PC-3 (cell line): ENCODE results near the gene EPHA2. TPM values are rescaled to one million over a fixed set of nuclear protein-coding genes. Genes with fewer than 3 reads are reported as not detected.
A peak's percentile ranks its signal among the peaks of the same experiment; 100 is the strongest.

Experiments
- ATAC-seq: fragments of 200-7000 bp; cut with Tn5 transposase; 2 replicates; pipeline ENCODE4 v1.9.1; 2020; ENCODE audit warnings: mild to moderate bottlenecking, moderate library complexity
- BruUV-seq: library from RNA; stranded (reverse); fragments of 400-500 nt; replicated peaks from 2 replicates; lab custom pipeline; 2021; lab: Mats Ljungman, UMichigan
- CTCF ChIA-PET: fragments of 300-600 bp; sonication (Branson Sonifier 250); formaldehyde crosslinking; loops from one replicate; lab custom pipeline; 2022; ENCODE audit warnings: antibody characterized with exemption; lab: Charles Lee
- POLR2A ChIA-PET: fragments of 300-600 bp; sonication (Branson Sonifier 250); formaldehyde crosslinking; loops from one replicate; lab custom pipeline; 2022; ENCODE audit warnings: antibody characterized with exemption; ENCODE audit not compliant: unreplicated experiment; lab: Charles Lee
- DNase-seq: peaks from one replicate; pipeline ENCODE4 v3.0.0-alpha.2; 2015
- H2AFZ ChIP-seq: fragments of 300-600 bp; sonication (generic); 2 replicates; pipeline ENCODE4 v1.6.0; 2016; ENCODE audit warnings: antibody characterized with exemption, low read length
- H3F3A ChIP-seq: fragments of 300-600 bp; sonication (generic); one replicate; pipeline ENCODE4 v1.6.0; 2017; ENCODE audit warnings: antibody characterized with exemption, low read length, control low read depth, mild to moderate bottlenecking; ENCODE audit not compliant: unreplicated experiment
- H3K27ac ChIP-seq: fragments of 300-600 bp; sonication (generic); 2 replicates; pipeline ENCODE4 v1.5.1; 2016; ENCODE audit warnings: mild to moderate bottlenecking, low read length
- H3K27me3 ChIP-seq: fragments of 300-600 bp; sonication (generic); 2 replicates; pipeline ENCODE4 v1.6.1; 2016; ENCODE audit warnings: low read length, mixed read lengths
- H3K36me3 ChIP-seq: fragments of 300-600 bp; sonication (generic); 2 replicates; pipeline ENCODE4 v1.6.1; 2016; ENCODE audit warnings: low read depth, mixed run types, low read length, mixed read lengths
- H3K4me1 ChIP-seq: fragments of 300-600 bp; sonication (generic); 2 replicates; pipeline ENCODE4 v1.5.1; 2016; ENCODE audit warnings: low read length; ENCODE audit not compliant: insufficient read depth
- H3K4me2 ChIP-seq: fragments of 300-600 bp; sonication (generic); 2 replicates; pipeline ENCODE4 v1.6.0; 2016; ENCODE audit warnings: low read length
- H3K4me3 ChIP-seq: fragments of 300-600 bp; sonication (generic); 2 replicates; pipeline ENCODE4 v1.5.1; 2016; ENCODE audit warnings: mild to moderate bottlenecking, low read length, mixed read lengths
- H3K79me2 ChIP-seq: fragments of 300-600 bp; sonication (generic); 2 replicates; pipeline ENCODE4 v1.6.1; 2017; ENCODE audit warnings: low read length, mixed read lengths
- H3K9ac ChIP-seq: fragments of 300-600 bp; sonication (generic); 2 replicates; pipeline ENCODE4 v1.6.0; 2016; ENCODE audit warnings: mild to moderate bottlenecking, low read length
- H3K9me2 ChIP-seq: fragments of 300-600 bp; sonication (generic); replicated peaks from 2 replicates; pipeline ENCODE4 v1.6.1; 2016; ENCODE audit warnings: mixed run types, low read length, mixed read lengths
- H3K9me3 ChIP-seq: fragments of 300-600 bp; sonication (generic); 2 replicates; pipeline ENCODE4 v1.6.1; 2016; ENCODE audit warnings: low read length, mixed read lengths
- H4K20me1 ChIP-seq: fragments of 300-600 bp; sonication (generic); 2 replicates; pipeline ENCODE4 v1.6.1; 2016; ENCODE audit warnings: low read length, mixed read lengths
- EZH2 ChIP-seq: fragments of 300-600 bp; sonication (generic); IDR thresholded peaks from one replicate; pipeline ENCODE4 v1.6.1; 2017; ENCODE audit warnings: antibody characterized with exemption, mild to moderate bottlenecking, low read length; ENCODE audit not compliant: unreplicated experiment
- EZH2phosphoT487 ChIP-seq: fragments of 300-600 bp; sonication (generic); IDR thresholded peaks from 2 replicates; pipeline ENCODE4 v1.6.1; 2018; ENCODE audit warnings: mild to moderate bottlenecking, antibody characterized with exemption, low read length, borderline replicate concordance
- intact Hi-C: fragments of 100-400 bp; cut with micrococcal nuclease; formaldehyde crosslinking; loops from 2 replicates; pipeline ENCODE4 v1.9.0; 2023
- total RNA-seq: library from RNA; depleted of rRNA; stranded (reverse); fragments of >200 nt; gene quantifications from 2 replicates; pipeline ENCODE4 v1.2.3, GENCODE V29; 2014
- TF ChIP-seq, protein P1 (sequence below): fragments of 300-600 bp; sonication (generic); conservative IDR thresholded peaks from 2 replicates; pipeline ENCODE4 v1.5.1; 2017; ENCODE audit warnings: antibody characterized with exemption, low read depth, mild to moderate bottlenecking, low read length

Gene EPHA2
- total RNA-seq, 1 experiment from 2014 or later = 459 TPM

DNA sequence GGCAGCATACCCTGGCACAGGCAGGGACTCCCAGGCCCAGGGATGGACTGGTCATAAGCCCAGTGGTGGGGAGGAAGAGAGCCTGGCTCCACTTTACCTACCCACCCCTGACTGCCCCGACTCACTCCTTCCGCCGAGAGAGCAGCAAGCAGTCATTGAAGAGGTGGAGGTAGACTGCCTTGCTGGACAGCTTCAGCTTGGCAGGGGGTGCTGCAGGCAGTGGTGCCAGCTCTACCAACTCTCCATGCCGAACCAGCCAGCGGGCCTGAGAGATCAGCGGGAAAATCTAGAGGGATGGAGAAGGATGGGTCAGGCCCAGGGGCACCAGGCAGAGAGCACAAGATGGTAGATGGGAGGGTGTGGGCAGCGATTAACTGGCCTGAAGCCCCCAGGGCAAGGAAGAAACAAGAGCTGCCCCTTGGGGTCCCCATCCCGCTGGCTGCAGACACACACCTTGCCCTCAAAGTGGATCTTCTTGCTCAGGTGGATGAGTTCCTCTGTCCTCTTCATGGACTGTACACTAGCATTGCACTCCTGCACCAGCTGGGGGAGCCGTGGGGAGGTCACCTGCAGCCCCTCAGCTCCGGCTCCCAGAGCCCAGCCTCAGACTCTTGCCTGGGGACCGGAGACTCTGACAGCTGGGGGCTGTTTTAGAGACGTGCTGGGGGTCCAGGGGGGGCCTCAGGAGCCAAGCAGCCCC is 48.9 kb upstream of the EPHA2 start:
- no peaks in the 10 kb centered on the region for H4K20me1 ChIP-seq
- ATAC-seq = no peak
- H3K36me3 ChIP-seq = no peaks in the 10 kb centered on the region
- CTCF ChIA-PET = interaction anchor here (0.7 kb wide), 1 partner anchor 12 kb away, joined by 4 read pairs; no protein-coding TSS in a partner anchor
- H3K4me2 ChIP-seq = no peak overlapping the region
- peaks cover 12% of the 10 kb centered on the region for H3K4me1 ChIP-seq
- POLR2A ChIA-PET = no interaction called here
- BruUV-seq = no TSS peak
- intact Hi-C loops = loop anchor here (5.0 kb wide), 1 partner anchor 38 kb away; no protein-coding TSS in a partner anchor
- H3K9me3 ChIP-seq = no peaks in the 10 kb centered on the region
- no peak overlapping the region for H3K9ac ChIP-seq
- H3K27me3 ChIP-seq = no peaks in the 10 kb centered on the region
- H3F3A ChIP-seq = no peaks in the 10 kb centered on the region
- no peak overlapping the region for H2AFZ ChIP-seq
- DNase-seq = peak; percentile 35
- TF ChIP-seq, protein P1, sequence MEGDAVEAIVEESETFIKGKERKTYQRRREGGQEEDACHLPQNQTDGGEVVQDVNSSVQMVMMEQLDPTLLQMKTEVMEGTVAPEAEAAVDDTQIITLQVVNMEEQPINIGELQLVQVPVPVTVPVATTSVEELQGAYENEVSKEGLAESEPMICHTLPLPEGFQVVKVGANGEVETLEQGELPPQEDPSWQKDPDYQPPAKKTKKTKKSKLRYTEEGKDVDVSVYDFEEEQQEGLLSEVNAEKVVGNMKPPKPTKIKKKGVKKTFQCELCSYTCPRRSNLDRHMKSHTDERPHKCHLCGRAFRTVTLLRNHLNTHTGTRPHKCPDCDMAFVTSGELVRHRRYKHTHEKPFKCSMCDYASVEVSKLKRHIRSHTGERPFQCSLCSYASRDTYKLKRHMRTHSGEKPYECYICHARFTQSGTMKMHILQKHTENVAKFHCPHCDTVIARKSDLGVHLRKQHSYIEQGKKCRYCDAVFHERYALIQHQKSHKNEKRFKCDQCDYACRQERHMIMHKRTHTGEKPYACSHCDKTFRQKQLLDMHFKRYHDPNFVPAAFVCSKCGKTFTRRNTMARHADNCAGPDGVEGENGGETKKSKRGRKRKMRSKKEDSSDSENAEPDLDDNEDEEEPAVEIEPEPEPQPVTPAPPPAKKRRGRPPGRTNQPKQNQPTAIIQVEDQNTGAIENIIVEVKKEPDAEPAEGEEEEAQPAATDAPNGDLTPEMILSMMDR = peak; percentile 58
- TF ChIP-seq EZH2phosphoT487 = no peak
- TF ChIP-seq EZH2 = no peak
- no peaks in the 10 kb centered on the region for H3K9me2 ChIP-seq
- peaks cover 6% of the 10 kb centered on the region; the same call in 1 of the 2 replicates for H3K79me2 ChIP-seq
- no peak overlapping the region for H3K4me3 ChIP-seq
- no peak overlapping the region for H3K27ac ChIP-seq

DNA sequence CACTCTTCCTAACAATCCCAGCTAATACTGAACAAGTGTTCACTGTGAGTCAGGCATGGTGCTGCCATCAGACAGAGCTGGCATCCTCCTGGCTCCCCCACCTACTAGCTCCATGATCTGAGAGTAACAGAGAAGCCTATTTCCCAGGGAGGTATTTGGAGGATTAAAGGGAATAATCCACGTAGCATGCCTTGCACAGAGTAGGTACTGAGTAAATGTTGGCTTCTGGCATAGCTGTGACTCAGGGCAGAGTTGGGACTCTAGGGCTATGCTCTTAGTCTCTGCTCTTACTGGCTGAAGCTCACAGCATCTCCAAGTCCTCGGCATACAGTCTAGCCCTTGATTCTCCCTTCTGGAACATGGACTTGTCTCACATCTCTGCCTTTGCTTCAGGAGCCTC is 48.3 kb upstream of the EPHA2 start:
- ChIA-PET POLR2A (no interaction called here), CTCF (no interaction called here)
- H3F3A ChIP-seq = no peaks in the 10 kb centered on the region
- H3K36me3 ChIP-seq = no peaks in the 10 kb centered on the region
- H3K27me3 ChIP-seq = no peaks in the 10 kb centered on the region
- no peak overlapping the region for H3K4me2 ChIP-seq
- H3K4me1 ChIP-seq = peaks cover 12% of the 10 kb centered on the region
- BruUV-seq = no TSS peak
- H4K20me1 ChIP-seq = no peaks in the 10 kb centered on the region
- ATAC-seq = no peak
- H3K9me2 ChIP-seq = no peaks in the 10 kb centered on the region
- TF ChIP-seq EZH2 = no peak
- TF ChIP-seq, protein P1 = no peak
- TF ChIP-seq EZH2phosphoT487 = no peak
- H3K27ac ChIP-seq = no peak overlapping the region
- H3K9ac ChIP-seq = no peak overlapping the region
- H3K9me3 ChIP-seq = no peaks in the 10 kb centered on the region
- H2AFZ ChIP-seq = no peak overlapping the region
- DNase-seq = no peak
- H3K4me3 ChIP-seq = no peak overlapping the region
- peaks cover 6% of the 10 kb centered on the region; the same call in 1 of the 2 replicates for H3K79me2 ChIP-seq
- intact Hi-C loops = no loop called here

DNA sequence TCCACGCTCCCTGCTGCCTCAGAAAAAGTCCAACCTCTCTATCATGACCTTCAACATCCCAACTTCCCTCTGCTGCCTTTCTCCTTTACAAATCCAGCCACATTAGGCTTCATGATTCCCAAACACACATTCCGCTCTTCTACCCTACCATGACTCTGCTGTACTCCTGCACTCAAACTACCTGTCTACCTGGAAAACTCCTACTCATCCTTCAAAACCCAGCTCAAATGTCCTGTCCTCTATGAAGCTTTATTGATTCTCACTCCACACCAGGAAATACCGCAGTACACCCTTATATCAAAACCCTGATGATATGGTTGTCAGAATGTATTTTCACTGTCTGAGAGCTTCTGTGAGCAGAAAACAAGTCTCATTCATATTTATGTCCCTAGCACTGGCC is 47.7 kb upstream of the EPHA2 start:
- H3K4me3 ChIP-seq = no peak overlapping the region
- H3K79me2 ChIP-seq = peaks cover 6% of the 10 kb centered on the region; the same call in 1 of the 2 replicates
- no peaks in the 10 kb centered on the region for H3K9me2 ChIP-seq
- H4K20me1 ChIP-seq = no peaks in the 10 kb centered on the region
- DNase-seq = no peak
- no peaks in the 10 kb centered on the region for H3F3A ChIP-seq
- ChIA-PET CTCF (no interaction called here), POLR2A (interaction anchor here (0.5 kb wide), 1 partner anchor 158 kb away, joined by 27 read pairs; no protein-coding TSS in a partner anchor)
- no peak for ATAC-seq
- H3K27me3 ChIP-seq = no peaks in the 10 kb centered on the region
- no peaks in the 10 kb centered on the region for H3K9me3 ChIP-seq
- no peaks in the 10 kb centered on the region for H3K36me3 ChIP-seq
- no peak overlapping the region for H3K27ac ChIP-seq
- no peak overlapping the region for H3K4me2 ChIP-seq
- no peak for TF ChIP-seq EZH2
- TF ChIP-seq, protein P1 = no peak
- no peak for TF ChIP-seq EZH2phosphoT487
- peaks cover 12% of the 10 kb centered on the region for H3K4me1 ChIP-seq
- H2AFZ ChIP-seq = no peak overlapping the region
- no peak overlapping the region for H3K9ac ChIP-seq
- intact Hi-C loops = no loop called here
- BruUV-seq = no TSS peak
